HG03159 (cell line): ENCODE data around the gene COL15A1.

Experiments
- ATAC-seq: cut with Tn5 transposase; IDR thresholded peaks from one replicate; pipeline ENCODE4 v1.9.1; 2021; ENCODE audit warnings: mild to moderate bottlenecking, moderate library complexity; ENCODE audit not compliant: unreplicated experiment

The COL15A1 gene

GRCh38 chr9:98915599-98915998 is 28.1 kb upstream of the COL15A1 start:
- ATAC-seq: no peak

GRCh38 chr9:98916660-98917059 is 27.0 kb upstream of the COL15A1 start:
- no peak for ATAC-seq

GRCh38 chr9:98917746-98918487 is 25.8 kb upstream of the COL15A1 start:
- no peak for ATAC-seq

GRCh38 chr9:98921732-98922131 is 22.0 kb upstream of the COL15A1 start:
- no peak for ATAC-seq

GRCh38 chr9:98922721-98923435 is 20.8 kb upstream of the COL15A1 start:
- no peak for ATAC-seq

- ATAC-seq: no peak
Observed at GRCh38 chr9:98923451-98924123, 20.1 kb upstream of the COL15A1 start.

GRCh38 chr9:98924946-98925820 is 18.5 kb upstream of the COL15A1 start:
- ATAC-seq: no peak

- no peak for ATAC-seq
Observed at GRCh38 chr9:98925956-98926355, 17.8 kb upstream of the COL15A1 start.

- ATAC-seq: no peak
Observed at GRCh38 chr9:98927724-98928123, 16.0 kb upstream of the COL15A1 start.

- no peak for ATAC-seq
Observed at GRCh38 chr9:98929071-98929470, 14.6 kb upstream of the COL15A1 start.

GRCh38 chr9:98929895-98930341 is 13.8 kb upstream of the COL15A1 start:
- no peak for ATAC-seq

- no peak for ATAC-seq
Observed at GRCh38 chr9:98930792-98931191, 12.9 kb upstream of the COL15A1 start.

- ATAC-seq: no peak
Observed at GRCh38 chr9:98931600-98932389, 11.9 kb upstream of the COL15A1 start.

- no peak for ATAC-seq
Observed at GRCh38 chr9:98933185-98933584, 10.5 kb upstream of the COL15A1 start.

GRCh38 chr9:98933890-98934289 is 9.8 kb upstream of the COL15A1 start:
- no peak for ATAC-seq

- ATAC-seq: no peak
Observed at GRCh38 chr9:98935071-98935505, 8.6 kb upstream of the COL15A1 start.

GRCh38 chr9:98940276-98940675 is 3.4 kb upstream of the COL15A1 start:
- no peak for ATAC-seq

- no peak for ATAC-seq
Observed at GRCh38 chr9:98941946-98942523, 1.7 kb upstream of the COL15A1 start.

- ATAC-seq: no peak
Observed at GRCh38 chr9:98942906-98943681, 613 bp upstream of the COL15A1 start.
